ENCODE data around the gene SASH1.

DNA sequence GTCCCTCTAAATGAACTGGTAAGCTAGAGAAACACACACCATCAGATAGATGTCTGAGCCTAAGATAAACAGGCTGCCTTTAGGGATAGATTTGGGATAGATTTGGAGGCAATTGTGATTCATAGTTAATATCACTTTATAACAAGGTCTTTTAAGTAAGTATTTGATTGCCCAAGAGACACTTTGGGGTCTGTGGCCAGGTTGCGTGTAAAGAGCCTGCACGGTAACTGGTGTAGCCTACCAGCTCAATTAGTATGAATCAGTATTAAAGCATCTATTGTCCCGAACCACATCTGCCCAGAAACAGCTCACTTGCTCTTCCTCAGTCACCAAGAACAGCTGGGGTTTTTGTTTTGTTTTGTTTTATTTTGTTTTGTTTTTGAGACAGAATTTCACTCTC is 193.3 kb downstream of the SASH1 start:
- TF ChIP-seq, protein P1, sequence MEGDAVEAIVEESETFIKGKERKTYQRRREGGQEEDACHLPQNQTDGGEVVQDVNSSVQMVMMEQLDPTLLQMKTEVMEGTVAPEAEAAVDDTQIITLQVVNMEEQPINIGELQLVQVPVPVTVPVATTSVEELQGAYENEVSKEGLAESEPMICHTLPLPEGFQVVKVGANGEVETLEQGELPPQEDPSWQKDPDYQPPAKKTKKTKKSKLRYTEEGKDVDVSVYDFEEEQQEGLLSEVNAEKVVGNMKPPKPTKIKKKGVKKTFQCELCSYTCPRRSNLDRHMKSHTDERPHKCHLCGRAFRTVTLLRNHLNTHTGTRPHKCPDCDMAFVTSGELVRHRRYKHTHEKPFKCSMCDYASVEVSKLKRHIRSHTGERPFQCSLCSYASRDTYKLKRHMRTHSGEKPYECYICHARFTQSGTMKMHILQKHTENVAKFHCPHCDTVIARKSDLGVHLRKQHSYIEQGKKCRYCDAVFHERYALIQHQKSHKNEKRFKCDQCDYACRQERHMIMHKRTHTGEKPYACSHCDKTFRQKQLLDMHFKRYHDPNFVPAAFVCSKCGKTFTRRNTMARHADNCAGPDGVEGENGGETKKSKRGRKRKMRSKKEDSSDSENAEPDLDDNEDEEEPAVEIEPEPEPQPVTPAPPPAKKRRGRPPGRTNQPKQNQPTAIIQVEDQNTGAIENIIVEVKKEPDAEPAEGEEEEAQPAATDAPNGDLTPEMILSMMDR (IDR thresholded peaks at IDR 0.05; ENCODE audit: insufficient read depth, low read length, poor library complexity, severe bottlenecking) = no peak
- no peak for TF ChIP-seq EZH2phosphoT487 (conservative IDR thresholded peaks at IDR 0.05; ENCODE audit: low read length)

All from SU-DHL-6 (cell line).